HG03045 (cell line): Measurements from ENCODE around the gene SMIM35.
"Not testable (repeated sequence)": the region's sequence is repeated elsewhere in the genome, so short reads cannot be mapped to it uniquely, and the experiment has no call there.

ENCODE experiments used
- ATAC-seq: cut with Tn5 transposase; IDR thresholded peaks from one replicate; pipeline ENCODE4 v1.9.1; 2021; ENCODE audit warnings: mild to moderate bottlenecking, moderate library complexity; ENCODE audit not compliant: unreplicated experiment

The SMIM35 gene

GRCh38 chr11:118046051-118046963, 40.5 kb downstream of the SMIM35 start:
- no peak for ATAC-seq

DNA sequence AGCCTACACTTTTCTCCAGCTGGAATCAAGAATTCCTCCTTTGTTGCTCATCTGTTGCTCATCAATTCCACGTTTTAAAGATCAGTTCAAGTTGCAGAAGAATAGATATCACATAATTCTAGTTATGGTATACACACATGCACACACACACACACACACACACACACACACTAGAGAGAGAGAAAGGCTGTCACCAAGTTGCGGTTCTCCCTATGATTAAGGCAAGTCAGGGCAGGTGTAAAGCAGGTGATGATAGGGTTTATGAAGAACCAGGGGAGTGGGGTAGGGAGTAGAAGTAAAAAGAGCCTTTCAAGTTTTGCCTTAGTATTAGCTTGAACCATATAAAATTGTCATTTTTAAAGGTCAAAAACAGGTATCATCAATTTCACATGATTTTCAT, 41.6 kb downstream of the SMIM35 start:
- no peak for ATAC-seq

GRCh38 chr11:118042796-118043195, 44.0 kb downstream of the SMIM35 start:
- ATAC-seq = no peak

- no peak for ATAC-seq
Observed at GRCh38 chr11:118042141-118042540, 44.6 kb downstream of the SMIM35 start.

- ATAC-seq = no peak
Observed at GRCh38 chr11:118033443-118033842, 53.3 kb downstream of the SMIM35 start.

DNA sequence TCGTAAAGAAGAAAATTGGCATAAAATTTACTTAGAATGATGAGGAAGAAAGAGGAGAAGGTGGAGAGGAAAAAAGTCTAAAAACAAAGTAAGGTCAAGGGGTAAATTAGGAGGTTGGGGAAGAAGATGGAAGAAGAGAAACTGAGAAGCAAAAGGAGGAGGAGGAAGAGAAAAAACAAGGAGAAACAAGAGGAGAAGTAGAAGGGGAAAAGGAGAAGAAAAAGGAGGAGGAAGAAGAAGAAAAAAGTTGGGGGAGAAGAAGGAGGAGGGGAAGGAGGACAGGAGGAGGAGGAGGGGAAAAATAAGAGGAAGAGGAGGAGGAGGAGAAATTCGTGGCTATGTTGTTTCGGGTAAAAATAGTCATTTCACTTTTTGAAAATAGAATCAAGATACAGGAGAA, 58.1 kb downstream of the SMIM35 start:
- no peak for ATAC-seq

- ATAC-seq = no peak
Observed at GRCh38 chr11:118027694-118028093, 59.1 kb downstream of the SMIM35 start.

DNA sequence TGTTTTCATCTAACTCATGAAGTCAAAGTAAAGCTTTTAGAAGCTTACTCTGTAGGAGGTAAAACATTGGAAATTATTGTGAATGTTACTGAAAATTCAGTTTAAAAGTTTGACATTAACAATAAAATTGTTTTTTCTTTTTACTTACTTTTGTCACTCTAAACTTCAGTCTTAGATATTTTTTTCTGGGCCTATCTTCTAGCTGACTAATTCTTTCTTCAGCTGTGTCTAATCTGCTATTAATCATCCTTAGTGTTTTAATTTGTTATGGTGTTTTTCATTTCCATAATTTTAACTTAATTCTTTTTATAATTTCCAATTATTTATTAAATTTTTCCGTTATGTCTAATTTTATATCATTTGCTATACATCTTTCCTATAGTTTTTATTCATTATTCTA, 65.6 kb downstream of the SMIM35 start:
- no peak for ATAC-seq

DNA sequence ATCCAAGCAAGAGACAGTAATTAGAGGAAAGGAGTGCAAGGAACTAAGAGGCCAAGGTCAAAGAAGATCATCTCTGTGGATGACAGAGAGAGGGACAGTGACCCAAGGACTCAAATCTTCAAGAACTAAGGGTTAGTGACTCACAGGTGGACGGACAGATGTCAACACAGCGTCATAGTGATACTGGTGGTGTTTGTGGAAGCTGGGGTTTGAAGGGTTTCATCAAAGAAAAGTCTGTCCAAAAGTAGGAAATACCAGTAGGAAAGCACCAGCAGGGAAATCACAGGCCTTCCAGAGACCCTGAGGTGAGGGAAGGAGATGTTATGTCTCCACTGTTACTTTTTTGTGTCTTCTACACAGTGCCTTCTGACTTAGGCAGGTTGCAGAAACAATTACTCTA, 68.4 kb downstream of the SMIM35 start:
- no peak for ATAC-seq

DNA sequence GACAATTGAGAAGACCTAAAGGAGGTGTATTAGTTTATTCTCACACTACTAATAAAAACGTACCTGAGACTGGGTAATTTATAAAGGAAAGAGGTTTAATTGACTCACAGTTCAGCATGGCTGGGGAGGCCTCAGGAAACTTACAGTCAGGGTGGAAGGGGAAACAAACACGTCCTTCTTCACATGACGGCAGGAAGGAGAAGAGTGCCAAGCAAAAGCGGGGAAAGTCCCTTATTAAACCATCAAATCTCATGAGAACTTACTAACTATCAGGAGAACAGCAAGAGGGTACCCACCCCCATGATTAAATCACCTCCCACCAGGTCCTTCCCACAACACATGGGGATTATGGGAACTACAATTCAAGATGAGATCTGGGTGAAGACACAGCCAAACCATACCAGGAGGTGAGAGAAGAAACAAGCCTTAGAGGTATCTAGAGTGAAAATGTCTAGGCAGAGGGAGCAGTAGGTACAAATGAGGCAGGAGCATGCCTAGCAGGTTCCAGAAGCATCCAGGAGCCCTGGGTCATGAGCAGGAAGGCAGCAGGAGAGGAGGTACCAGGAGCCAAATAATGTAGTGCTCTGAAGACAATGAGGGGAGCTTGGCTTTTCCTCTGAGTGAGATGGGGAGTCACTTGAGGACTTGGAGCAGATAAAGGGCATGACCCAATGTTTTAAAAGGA, 69.0 kb downstream of the SMIM35 start:
- ATAC-seq = no peak

GRCh38 chr11:118017111-118017510, 69.7 kb downstream of the SMIM35 start:
- no peak for ATAC-seq

DNA sequence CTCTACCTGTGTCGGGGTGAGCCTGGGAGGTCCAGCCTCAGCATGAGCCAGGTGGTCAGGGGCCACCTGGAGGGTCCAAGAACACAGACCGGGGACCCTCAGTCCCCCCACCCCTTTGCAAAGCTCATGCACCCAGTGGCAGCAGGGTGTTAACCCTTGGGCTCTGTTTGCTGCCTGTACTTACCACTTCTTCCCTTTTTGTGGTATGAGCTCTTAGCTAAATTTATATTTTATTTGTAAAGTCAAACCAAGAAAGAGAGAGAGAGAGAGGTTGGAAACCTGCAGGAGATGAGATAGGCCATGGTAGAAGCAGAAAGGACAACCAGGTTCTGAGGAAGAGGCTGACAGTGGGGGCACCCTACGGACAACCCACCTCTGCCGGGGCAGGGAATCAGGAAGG, 70.7 kb downstream of the SMIM35 start:
- no peak for ATAC-seq

- ATAC-seq = no peak
Observed at GRCh38 chr11:118015385-118015841, 71.3 kb downstream of the SMIM35 start.

DNA sequence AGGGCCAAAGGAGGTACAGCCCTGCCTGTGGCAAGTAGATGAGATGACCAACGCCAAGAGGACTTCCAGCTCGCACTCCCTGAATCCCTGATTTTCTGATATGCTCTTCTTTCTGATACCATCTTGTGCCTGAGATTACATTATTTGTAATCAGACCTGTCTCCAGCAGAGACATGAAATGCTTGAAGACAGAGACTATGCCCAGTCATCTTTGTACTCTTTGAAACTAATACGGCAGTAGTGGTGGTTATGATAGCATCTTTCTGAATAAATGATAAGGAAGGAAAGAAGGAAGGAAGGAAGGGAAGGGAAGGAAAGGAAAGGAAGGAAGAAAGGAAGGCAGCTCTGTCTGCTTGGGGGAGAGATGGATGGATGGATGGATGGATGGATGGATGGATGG, 72.7 kb downstream of the SMIM35 start:
- no peak for ATAC-seq

DNA sequence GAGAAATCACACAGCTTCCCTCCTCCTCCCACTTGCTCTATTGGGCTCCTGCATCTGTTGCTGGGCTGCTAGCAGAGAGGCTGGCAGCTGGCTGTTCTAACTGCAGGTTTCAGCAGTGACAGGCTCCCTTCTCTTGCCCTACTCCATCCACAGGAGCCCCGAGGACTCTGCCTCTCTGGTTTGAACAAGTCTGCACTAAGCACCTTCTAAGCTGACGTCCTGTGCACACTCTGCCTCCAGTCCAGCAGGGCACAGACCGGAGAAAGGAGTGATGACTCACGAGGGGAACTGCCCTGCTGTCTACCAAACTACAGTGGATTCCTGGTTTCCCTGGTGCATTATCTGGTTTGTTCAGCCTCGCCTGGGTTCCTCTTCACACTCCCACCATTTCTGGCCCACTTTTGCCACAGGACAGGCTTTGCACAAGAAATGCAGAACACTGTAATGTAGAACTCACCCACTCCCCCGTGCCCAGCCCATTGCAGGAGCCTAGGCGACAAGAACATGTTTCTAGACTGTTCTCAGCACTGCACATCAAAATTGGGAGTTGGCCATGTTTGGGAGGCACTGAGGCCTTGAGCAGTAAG, 74.6 kb downstream of the SMIM35 start:
- ATAC-seq = no peak

DNA sequence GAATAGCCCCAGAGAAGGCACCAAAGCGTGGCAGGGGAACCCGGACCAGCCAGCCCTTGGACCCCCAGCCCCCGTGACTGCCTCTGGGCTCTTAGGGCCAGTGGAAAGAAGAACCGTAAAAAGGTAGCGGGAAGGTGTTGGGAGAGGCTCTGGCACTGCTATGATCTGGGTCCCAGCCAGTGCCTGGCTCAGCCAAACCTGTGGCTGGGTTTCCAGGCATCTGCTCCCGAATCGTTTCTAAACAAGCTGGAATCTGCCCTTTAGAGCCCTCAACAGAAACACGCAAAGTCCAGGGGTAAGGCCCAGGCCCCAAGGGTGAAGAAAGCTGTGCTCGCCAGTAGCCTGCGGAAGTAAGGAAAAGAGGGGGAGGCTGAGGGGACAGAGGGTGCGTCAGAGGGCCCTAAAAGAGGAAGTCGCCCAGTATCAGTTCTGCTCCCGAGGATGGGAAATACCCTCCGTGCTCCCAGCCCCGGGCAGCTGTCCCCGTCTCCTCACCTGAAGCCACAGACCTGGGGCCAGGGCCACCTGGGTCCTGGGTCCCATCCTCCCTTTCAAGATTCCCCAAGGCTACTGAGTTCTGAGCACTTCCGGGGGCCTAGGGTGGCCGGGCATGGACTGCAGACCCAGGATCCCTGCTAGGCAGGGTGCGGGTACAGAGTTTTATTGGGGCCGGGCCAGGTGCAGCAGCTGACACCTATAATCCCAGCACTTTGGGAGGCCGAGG, 75.9 kb downstream of the SMIM35 start:
- peak; percentile 68 for ATAC-seq

DNA sequence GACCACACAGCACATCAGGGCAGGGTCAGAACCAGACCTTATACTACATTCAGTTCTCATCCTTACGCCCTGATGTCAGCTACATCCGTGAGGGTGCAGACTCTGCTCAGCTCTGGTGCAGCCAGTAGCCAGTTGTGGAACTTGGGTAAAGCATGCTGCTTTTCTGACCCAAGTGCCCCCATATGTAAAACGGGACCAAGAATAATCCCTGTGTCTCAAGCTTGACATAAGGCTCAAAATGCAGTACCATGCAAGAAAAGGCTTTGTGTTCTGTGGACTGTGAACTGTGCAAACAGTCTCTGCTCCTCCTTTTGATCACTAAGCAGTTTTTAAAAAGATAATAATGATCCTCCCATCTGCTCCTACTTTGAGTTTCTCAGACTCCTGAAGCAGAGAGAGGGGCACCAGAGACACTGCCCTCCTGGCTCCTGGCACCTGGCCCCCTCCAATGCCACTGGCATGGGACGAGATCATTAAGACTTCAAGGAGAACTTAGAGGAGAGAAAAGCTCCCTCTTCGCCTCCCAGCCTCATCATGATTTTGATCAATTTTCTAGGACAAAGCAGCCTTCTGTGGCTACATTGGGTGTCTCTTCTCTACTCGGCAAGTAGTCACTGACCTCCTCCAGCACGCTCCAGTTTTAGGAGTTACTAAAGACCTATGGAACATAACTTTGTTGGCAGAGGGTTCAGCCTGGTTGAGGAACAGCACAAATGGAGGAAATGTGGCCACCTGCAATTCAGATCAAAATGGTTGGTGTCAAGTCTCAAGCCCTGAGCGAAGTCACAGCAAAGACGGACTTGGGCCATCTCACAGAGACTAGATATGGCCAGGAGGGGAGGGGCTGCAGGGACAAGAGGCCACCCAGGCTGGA, 76.7 kb downstream of the SMIM35 start:
- no peak for ATAC-seq

DNA sequence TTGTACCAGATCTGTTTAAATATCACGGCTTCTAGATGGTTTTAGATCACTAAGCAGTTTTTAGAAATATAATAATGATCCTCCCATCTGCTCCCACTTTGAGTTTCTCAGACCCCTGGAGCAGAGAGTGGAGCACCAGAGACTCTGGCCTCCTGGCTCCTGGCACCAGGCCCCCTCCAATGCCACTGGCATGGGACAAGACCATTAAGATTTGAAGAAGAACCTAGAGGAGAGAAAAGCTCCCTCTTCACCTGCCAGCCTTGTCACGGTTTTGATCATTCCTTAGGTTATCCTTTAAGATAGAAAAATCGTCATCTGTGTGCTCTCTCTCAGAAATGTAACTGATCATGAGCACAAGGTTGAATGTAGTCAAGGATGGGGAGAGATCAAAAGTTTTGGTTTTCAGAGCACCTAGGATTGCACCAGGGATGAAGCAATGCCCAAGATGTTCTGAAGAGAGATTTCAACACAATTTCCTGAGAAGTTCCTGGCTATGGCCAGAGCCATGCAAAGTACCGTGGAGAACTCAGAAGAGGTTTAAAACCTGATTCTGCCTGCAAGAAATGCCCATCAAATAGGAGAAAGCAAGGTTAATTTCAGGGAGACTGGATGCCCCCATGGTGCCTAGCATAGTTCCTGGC, 78.4 kb downstream of the SMIM35 start:
- no peak for ATAC-seq

- not testable (repeated sequence) for ATAC-seq
Observed at GRCh38 chr11:118007563-118008270, 79.0 kb downstream of the SMIM35 start.
